C4-2B (cell line): Measurements from ENCODE around the gene DAND5.

Experiments
- H3K27ac ChIP-seq: fragments of 450-650 bp; 2 replicates; pipeline ENCODE4 v1.5.1; 2017
- CTCF ChIP-seq: fragments of 450-650 bp; conservative IDR thresholded peaks from 2 replicates; pipeline ENCODE4 v1.5.1; 2017; ENCODE audit warnings: mild to moderate bottlenecking
- ZFX ChIP-seq: fragments of 450-650 bp; IDR thresholded peaks from 2 replicates; pipeline ENCODE4 v1.6.1; 2017

The DAND5 gene

GRCh38 chr19:13023656-13024055, 54.3 kb downstream of the DAND5 start:
- TF ChIP-seq ZFX (no peak), CTCF (no peak)
- peak overlapping the region; percentile 96 for H3K27ac ChIP-seq
